Measurements from ENCODE around the gene PABPN1L.

The PABPN1L gene

DNA sequence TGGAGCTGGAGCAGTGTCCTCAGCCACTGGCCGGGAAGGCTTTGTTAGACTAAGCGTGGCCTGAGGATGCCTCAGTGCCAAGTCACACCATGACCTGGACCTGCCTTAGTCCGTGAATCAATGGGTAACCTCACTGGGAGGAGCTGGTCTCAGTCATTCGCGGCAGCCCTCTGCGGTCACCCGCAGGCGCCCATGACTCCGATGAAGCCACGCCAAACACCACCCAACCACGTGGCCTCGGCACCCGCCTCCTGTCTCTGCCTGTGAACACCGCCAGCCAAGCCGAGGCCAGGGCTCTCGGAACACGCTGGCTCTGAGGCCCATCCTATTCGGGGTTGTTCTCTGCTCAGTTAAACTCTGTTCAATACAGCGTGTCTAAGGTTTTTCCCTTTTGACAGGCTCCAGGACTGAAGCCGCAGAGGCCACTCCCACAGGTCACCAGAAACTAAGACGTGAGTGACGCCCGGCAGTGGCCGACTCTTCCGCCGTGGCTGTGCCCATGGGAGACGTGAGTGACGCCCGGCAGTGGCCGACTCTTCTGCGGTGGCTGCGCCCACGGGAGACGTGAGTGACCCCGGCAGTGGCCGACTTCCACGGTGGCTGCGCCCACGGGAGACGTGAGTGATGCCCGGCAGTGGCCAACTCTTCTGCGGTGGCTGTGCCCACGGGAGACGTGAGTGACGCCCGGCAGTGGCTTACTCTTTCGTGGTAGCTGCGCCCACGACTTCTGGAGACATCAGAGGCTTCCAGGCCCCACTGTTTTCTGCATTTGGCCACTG is 16.8 kb upstream of the PABPN1L start:
- DNase-seq (ENCODE audit: low spot score), result no peak

GRCh38 chr16:88882358-88883030 is 16.0 kb upstream of the PABPN1L start:
- DNase-seq (ENCODE audit: low spot score), result peak; percentile 2

GRCh38 chr16:88881675-88882357 is 15.4 kb upstream of the PABPN1L start:
- no peak for DNase-seq (ENCODE audit: low spot score)

DNA sequence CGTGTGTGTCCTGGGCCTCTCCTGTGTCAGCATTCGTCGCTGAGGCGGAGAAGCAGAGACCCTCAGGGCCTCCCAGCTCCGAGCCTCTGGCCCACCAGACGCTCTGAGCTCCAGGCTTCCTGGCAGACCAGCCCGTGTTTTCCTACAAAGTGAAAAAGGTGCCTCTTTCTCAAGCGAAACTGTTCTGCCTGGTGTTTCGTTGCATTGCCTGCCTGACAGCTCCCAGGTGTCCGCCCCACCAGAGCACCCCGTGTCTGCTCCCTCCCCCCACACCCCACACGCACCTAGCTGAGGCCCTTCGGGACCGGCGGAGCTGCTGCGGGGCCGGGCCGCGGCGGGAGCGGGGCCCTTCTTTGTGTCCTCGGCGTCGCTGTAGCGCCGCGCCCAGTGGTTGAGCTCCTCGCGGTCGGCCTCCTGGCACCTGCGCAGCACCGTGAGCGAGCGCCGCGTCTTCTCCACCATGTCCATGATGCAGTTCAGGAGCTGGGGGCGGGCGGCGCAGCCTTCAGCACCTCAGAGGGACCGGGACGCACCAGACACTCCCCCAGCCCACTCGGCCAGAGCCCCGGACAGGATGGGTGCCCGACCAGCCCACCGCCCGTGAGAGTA is 14.7 kb upstream of the PABPN1L start:
- DNase-seq (ENCODE audit: low spot score), result no peak

DNA sequence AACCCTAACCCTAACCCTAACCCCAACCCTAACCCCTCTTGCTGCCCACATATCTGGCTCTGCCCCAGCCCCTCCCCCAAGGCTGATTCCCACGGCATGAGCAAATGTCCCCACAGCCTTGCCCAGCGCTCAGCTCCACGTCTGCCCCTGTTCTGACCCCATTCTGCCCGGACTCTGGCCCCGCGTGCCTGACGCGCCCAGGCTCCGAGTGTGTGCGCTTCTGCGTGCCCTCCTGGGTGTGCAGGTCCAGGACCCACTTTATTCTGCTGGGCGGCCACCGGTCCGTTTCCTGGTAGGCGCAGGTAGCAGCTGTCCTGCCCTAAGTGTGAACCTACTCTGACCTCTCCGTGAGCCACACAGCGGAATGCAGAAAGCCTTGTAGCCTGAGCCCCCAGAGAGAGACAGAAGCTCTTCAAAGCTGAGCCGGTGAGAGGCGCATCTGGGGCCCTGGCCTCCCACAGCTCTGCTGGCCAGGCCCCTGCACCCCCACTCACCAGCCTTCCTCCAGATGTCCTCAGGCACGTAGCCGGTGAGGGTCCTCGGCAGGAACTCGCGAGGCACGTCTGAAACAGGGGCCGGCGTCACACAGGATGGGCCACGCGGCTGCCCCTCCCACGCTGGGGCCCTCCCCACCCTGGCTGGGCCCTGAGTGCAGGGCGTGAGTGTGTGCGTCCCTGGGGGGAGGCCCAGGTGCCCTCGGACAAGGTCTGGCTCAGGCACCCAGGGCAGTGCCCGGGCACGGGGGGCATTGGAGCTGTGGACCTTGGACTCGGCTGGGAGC is 14.0 kb upstream of the PABPN1L start:
- no peak for DNase-seq (ENCODE audit: low spot score)

- DNase-seq (ENCODE audit: low spot score), result no peak
Observed at GRCh38 chr16:88879788-88880055, 13.3 kb upstream of the PABPN1L start.

DNA sequence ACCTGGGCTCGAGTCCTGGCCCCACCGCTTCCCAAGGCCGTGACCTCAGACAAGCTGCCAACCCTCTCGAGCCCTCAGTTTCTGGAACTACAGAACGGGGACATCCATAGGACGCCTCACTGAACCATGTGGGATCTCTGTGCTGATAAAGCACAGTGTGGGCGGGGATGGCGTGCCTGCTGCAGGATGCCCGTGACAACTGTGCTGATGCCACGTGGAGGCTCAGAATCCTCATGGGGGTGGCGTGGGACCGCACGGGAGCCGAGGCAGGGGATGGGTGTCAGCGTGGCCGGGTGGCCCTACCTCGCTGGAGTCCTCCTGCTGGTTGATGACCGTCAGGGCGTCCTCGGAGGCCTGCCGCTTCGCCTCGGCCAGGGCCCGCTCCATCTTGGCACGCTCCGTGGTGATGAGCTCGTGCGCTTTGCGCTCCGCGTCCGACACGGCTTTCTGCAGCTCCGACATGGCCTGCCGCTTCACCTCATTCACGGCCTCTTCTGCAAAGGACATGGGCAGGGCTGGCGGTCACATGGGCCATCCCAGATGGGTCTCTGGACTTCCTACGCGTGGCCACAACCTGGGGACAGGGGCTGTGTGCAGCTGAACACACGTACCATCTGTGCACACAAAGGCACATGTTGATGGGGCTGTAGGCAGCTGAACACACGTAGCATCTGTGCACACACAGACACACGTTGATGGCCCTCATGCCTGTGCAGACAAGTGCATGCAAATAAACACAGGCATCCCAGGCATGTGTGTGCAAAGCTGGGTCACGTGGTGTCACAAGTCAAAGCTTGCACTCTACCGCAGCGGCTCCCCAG is 12.7 kb upstream of the PABPN1L start:
- no peak for DNase-seq (ENCODE audit: low spot score)

DNA sequence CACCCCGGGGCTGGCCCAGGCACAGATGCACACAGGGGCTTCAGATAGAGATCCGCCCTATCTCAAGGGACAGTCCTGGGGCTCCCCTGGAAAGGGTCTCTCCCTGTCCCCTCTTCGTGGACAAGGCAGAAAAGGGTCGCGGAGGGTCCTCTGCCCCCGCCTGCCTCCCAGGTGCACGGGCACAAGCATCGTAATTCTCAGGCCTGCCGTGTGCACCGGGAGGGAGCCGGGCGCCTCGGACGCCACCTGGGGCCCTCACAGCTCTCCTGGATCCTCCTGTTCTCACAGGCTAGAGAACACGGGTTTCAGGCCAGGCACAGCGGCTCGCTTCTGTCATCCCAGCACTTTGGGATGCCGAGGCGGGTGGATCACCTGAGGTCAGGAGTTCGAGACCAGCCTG is 11.9 kb upstream of the PABPN1L start:
- DNase-seq (ENCODE audit: low spot score), result no peak

DNA sequence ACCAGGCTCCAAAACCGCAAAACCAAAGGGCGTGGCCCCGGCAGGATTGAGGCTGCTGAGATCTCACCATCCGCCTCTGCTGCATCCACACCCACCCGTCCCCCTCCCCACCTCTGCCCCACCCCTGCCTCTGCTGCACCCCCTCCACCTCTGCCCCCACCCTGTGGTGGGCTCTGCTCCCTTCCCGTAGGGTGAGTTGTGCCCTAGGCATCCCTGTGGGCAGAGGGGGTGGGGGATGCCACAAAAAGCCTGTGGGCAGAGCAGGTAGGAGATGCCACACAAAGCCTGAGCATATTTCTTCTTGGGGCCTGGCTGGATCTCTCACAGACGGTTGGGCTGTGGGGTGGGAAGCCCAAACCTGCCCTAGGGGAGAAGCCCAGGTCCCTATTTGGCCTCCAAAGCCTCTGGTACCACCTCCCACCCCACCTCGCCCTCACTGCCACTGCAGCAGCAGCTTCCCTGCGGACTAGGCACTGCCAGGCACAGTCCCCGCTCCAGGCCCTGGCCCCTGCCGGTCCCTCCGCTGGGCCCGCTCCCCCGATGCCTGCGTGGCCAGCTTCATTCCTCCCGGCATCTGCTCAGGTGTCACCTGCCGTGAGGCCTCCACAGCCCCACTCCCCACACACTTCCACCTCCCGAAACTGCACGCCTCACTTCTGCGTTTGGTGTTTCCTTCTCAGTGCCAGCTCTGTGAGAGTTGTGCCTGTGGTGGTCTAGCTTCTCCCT is 11.3 kb upstream of the PABPN1L start:
- no peak for DNase-seq (ENCODE audit: low spot score)

- DNase-seq (ENCODE audit: low spot score), result no peak
Observed at GRCh38 chr16:88876942-88877526, 10.6 kb upstream of the PABPN1L start.

- no peak for DNase-seq (ENCODE audit: low spot score)
Observed at GRCh38 chr16:88875703-88876234, 9.3 kb upstream of the PABPN1L start.

DNA sequence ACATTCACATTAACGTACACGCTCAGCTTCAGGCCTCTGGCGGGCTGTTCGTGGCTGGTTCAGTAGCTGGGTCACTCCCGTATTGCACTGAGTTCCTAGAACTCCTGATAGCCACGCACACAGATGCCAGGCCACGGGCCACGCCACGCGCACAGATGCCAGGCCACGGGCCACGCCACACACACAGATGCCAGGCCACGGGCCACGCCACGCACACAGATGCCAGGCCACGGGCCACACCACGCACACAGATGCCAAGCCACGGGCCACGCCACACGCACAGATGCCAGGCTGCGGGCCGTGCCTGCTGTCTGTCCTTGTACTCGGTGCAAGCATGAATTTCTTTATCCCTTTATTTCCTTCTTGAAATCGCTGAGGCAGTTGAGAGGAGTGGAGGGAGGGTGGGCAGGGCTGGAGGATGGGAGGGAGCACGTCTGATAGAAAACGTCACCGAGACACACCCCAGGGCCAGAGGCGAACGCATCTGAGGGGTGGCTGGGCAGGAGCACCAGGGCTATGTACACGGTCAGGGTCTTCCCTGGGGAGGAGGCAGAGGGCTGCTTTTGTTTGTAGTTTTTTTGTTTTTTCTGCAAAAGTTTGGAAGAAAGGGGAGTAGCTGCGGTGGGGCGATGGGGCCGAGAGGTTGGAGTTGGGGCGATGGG is 8.6 kb upstream of the PABPN1L start:
- DNase-seq (ENCODE audit: low spot score), result no peak

GRCh38 chr16:88872650-88873331 is 6.3 kb upstream of the PABPN1L start:
- no peak for DNase-seq (ENCODE audit: low spot score)

GRCh38 chr16:88871730-88872416 is 5.4 kb upstream of the PABPN1L start:
- no peak for DNase-seq (ENCODE audit: low spot score)

DNA sequence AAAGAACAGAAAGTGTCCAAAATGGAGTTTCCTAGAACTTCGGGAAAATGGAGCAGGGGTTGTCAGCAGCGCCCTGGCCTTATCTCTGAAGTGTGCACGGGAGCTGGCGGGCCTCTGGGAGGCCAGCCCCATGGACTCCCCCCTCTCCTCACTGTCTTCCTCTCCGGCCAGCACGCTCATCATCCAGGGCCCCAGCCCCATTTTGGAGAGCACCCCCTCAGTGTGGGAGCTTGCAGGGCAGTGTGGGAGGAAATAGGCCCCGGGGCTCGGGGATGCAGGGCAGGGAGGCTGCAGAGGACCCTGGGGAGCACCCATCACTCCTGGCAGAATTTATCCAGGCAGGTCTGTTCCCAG is 4.9 kb upstream of the PABPN1L start:
- DNase-seq (ENCODE audit: low spot score), result no peak

- DNase-seq (ENCODE audit: low spot score), result no peak
Observed at GRCh38 chr16:88870608-88871348, 4.3 kb upstream of the PABPN1L start.

GRCh38 chr16:88869673-88869980 is 3.2 kb upstream of the PABPN1L start:
- DNase-seq (ENCODE audit: low spot score), result no peak

Measured in CD4-positive, alpha-beta T cell treated with Interleukin-15 for 4 hours (primary cell).